ENCODE measurements around the gene FBXO7.
A peak's percentile ranks its signal among the peaks of the same experiment; 100 is the strongest.

Gene FBXO7

DNA sequence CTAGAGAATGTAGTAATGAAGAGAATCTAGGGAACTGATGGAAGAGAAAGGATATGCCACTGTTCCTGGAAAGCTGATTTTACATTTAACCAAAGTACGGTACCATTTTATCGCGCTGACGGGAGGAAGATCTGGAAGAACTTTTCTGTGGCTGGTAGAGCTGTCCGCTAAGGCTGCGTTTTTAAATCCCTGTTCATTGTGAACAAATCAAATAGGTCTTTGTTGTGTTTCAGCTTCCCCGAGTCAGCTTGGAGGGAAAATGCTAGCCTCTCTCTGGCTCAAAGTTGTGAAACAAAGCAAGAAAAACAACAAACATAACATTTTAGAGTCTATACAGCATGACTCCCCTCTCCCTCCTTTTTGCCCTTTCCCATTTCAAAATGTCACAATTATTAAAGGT is 34.4 kb downstream of the FBXO7 start:
- TF ChIP-seq GATA1 (IDR thresholded peaks at IDR 0.05; ENCODE audit: low read depth, low read length), result no peak
- no peak for TF ChIP-seq POLR2A (IDR thresholded peaks at IDR 0.05; ENCODE audit: low read length)
- DNase-seq, result no peak

DNA sequence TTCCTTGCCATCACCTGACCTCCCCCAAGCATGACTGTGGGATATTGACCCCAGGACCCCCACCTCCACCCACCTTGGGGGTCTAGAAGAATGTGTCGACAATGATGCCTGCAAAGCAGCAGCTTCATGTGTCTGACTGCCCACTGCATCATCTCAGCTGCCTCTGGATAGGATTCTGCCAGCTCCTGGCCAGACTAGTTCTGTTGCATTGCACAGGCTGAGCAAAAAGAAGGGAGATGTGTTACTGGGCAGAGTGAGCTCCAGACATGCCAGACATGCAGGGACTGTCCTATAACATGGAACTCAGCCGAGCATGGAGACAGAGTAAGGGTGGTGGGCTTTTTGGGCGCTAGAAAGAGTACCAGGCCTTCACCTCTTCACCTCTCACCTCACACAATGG is 36.7 kb downstream of the FBXO7 start:
- no peak for DNase-seq
- TF ChIP-seq POLR2A (IDR thresholded peaks at IDR 0.05; ENCODE audit: low read length) (no peak), GATA1 (IDR thresholded peaks at IDR 0.05; ENCODE audit: low read depth, low read length) (no peak)

- no peak for DNase-seq
- TF ChIP-seq GATA1 (IDR thresholded peaks at IDR 0.05; ENCODE audit: low read depth, low read length) (no peak), POLR2A (IDR thresholded peaks at IDR 0.05; ENCODE audit: low read length) (no peak)
These were observed 37.2 kb downstream of the FBXO7 start for GRCh38 chr22:32511776-32512175.

GRCh38 chr22:32512267-32512982 is 37.8 kb downstream of the FBXO7 start:
- no peak for DNase-seq
- TF ChIP-seq GATA1 (IDR thresholded peaks at IDR 0.05; ENCODE audit: low read depth, low read length), result no peak

- TF ChIP-seq POLR2A (IDR thresholded peaks at IDR 0.05; ENCODE audit: low read length) (no peak), GATA1 (IDR thresholded peaks at IDR 0.05; ENCODE audit: low read depth, low read length) (no peak)
- DNase-seq, result peak in 1 of 2 experiments; percentile 32
These were observed 40.5 kb downstream of the FBXO7 start for GRCh38 chr22:32515084-32515483.

DNA sequence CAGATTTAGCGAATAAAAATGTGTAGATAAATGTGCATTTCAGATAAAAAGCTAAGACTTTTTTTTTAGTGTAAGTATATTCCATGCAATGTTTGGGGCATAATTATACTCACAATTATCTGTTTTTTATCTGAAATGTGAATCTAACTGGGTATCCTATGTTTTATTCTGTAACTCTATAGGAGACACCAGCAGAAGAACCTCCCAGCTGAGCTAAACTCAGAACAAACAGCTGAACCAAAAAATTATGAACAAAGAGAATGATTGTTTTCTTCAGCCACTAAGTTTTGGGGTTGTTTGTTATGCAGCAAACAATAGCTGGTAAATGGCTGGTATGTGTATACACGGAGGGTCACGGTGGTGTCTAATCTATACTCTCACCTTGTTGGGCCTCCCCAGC is 42.9 kb downstream of the FBXO7 start:
- DNase-seq, result no peak
- TF ChIP-seq GATA1 (IDR thresholded peaks at IDR 0.05; ENCODE audit: low read depth, low read length), result no peak
- no peak for TF ChIP-seq POLR2A (IDR thresholded peaks at IDR 0.05; ENCODE audit: low read length)

- DNase-seq, result no peak
- TF ChIP-seq POLR2A (IDR thresholded peaks at IDR 0.05; ENCODE audit: low read length) (no peak), GATA1 (IDR thresholded peaks at IDR 0.05; ENCODE audit: low read depth, low read length) (no peak)
These were observed 43.3 kb downstream of the FBXO7 start for GRCh38 chr22:32517921-32518320.

DNA sequence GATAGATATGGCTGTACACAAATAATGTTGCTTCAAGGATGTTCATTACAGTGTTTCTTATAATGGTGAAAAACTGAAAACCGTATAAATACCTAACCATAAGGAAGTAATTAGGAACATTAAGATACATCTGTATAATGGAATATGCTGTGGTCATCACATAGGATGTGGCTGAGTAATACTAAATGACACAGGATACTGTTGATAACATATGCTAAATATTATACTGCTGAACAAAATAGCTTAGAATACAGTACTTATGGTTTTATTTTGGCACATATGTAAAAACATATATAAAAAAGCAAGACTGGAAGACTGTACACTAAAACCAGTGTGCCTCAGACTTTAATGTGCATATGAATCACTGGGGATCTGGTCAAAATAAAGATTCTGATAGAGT is 43.8 kb downstream of the FBXO7 start:
- DNase-seq, result no peak
- TF ChIP-seq POLR2A (IDR thresholded peaks at IDR 0.05; ENCODE audit: low read length) (no peak), GATA1 (IDR thresholded peaks at IDR 0.05; ENCODE audit: low read depth, low read length) (no peak)

- DNase-seq, result peak in 1 of 2 experiments; percentile 16
- TF ChIP-seq POLR2A (IDR thresholded peaks at IDR 0.05; ENCODE audit: low read length), result no peak
- no peak for TF ChIP-seq GATA1 (IDR thresholded peaks at IDR 0.05; ENCODE audit: low read depth, low read length)
These were observed 44.2 kb downstream of the FBXO7 start for GRCh38 chr22:32518848-32519247.

DNA sequence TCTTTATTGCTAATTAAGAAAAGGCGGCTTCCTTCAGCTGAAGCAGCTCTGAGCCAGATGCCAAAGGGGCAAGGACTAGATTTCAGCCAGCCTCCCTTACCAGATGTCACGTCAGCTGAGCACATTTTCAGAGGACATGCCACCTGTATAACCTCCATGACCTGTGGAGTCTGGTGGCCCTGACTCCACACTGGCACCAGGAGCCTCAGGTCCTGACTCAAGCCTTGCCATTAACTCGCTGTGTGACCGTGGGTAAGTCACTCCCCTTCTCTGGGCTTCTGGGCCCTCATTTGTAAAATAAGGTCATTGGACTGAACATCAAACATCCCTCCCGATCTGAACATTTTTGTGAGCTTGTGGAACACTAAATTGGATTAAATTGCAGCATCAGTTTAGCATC is 46.0 kb downstream of the FBXO7 start:
- TF ChIP-seq GATA1 (IDR thresholded peaks at IDR 0.05; ENCODE audit: low read depth, low read length) (no peak), POLR2A (IDR thresholded peaks at IDR 0.05; ENCODE audit: low read length) (no peak)
- DNase-seq, result no peak

- DNase-seq, result no peak
- TF ChIP-seq POLR2A (IDR thresholded peaks at IDR 0.05; ENCODE audit: low read length) (no peak), GATA1 (IDR thresholded peaks at IDR 0.05; ENCODE audit: low read depth, low read length) (no peak)
These were observed 47.6 kb downstream of the FBXO7 start for GRCh38 chr22:32522237-32522636.

DNA sequence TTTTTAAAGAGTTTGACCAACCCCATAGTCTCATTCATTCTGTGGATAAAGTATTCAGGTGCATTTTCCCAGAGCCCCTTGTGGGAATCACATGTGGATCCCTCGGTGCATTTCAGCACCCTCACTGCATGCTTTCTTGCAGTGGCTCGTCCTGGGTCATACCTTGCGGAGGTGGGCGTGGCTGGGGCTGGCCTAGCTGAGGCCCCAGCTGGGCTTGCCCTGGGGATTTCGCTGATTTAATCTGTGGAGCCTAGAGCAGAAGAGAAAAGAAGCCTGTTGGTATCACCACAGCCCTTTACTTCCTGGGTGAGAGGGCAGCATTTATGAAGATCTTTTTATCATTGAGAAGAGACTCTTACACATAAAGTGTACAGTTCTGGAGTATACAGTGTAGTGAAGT is 53.1 kb downstream of the FBXO7 start:
- DNase-seq, result peak; percentile 20 to 23
- TF ChIP-seq GATA1 (IDR thresholded peaks at IDR 0.05; ENCODE audit: low read depth, low read length) (no peak), POLR2A (IDR thresholded peaks at IDR 0.05; ENCODE audit: low read length) (no peak)

DNA sequence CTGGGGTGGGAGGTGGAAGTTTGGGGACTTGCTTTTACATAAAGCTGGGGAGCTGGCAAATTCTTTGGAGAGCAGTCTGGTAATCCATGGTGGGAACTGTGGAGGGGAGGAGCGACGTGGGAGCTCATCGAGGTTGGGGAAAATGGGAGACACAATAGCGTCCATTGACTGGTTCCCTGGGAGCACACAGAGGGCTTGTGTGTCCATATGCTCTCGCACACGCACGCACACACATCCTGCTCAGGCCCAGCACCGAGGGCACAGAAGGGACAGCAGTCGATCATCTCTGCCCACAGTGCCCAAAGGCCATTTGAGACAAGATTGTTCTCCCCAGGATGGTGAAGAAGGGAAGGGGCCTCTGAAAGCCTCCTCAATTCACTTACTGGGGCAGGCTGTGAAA is 53.7 kb downstream of the FBXO7 start:
- DNase-seq, result no peak
- TF ChIP-seq GATA1 (IDR thresholded peaks at IDR 0.05; ENCODE audit: low read depth, low read length) (no peak), POLR2A (IDR thresholded peaks at IDR 0.05; ENCODE audit: low read length) (no peak)

DNA sequence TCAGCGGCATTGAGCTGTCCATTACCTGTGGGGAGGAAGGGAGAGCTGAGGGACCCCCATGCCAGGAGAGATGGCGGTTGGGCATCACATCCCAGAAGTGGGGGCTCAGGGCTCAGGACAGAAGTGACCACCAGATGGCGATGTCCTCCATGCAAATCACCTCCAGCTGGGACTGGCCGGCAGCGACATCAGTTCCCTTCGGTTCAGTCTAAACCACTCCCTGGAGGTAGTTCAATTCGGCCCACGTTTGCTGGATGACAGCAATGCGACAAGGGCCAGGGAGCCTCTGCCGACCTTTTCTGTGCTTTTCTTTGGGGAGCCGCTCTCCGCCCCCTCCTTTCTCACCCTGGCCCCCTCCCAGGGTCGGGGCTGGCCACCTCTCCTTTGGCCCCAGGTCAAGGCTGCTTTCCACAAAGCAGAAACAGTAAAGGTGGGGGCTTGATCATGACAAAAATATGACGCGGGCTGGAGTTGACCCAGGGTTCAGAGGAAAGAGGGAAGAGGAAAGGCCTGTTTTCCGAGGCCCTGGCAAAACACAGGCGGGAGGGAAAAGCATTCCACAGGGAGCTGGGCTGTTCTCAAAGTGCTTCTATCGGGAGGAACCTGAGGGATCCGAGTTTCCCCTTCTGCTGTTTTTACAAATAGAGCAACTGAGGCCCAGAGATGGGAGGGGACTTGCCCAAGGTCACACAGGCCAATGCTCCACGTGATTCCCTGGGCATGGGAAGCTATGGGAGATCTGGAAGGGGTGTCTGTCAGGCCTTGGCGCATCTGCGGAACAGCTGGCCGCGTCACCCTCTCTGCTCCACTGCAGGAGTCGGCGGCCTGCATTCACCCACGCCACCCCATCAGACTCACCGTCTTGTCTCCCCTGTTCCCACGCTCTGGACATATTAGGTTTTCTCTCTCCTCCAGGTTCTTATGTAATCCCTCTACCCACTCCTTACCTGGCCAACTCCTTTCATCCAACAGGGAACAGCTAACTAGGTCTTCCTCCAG is 54.7 kb downstream of the FBXO7 start:
- peak; percentile 89 to 93 for DNase-seq
- no peak for TF ChIP-seq POLR2A (IDR thresholded peaks at IDR 0.05; ENCODE audit: low read length)
- no peak for TF ChIP-seq GATA1 (IDR thresholded peaks at IDR 0.05; ENCODE audit: low read depth, low read length)

Measured in erythroblast (primary cell).